Measurements from ENCODE around the gene CALHM4. TPM values are rescaled to one million over a fixed set of nuclear protein-coding genes. Genes with fewer than 3 reads are reported as not detected.
A peak's percentile ranks its signal among the peaks of the same experiment; 100 is the strongest.

The CALHM4 gene
- total RNA-seq, 4 donors from 2014 or later, result not detected

DNA sequence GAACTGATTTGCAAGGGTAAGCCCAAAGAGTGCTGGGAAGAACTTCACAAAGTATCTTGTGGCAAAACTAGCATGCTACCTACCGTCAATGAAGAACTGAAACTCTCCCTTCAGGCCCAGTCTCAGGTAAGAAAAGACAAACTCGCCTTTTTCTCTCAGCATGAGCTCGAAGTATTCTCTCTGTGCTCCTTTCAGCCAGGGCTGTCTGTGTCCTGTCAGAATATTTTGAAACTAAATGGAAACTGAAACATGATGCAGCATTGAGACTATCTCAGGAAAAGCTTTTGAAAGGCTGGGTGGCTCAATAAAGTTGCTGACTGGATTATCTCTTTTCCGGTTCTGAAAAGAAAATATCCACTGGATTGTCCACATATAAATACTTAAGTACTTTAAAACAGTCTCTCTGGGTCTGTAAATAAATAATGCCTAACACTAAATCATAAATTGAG, 41.4 kb upstream of the CALHM4 start:
- intact Hi-C loops (cut with DNase I), result no loop called here
- peak overlapping the region; percentile 40 to 62 (median 51) for H3K4me3 ChIP-seq
- 47% methylated on average over 4 of the region's 4 CpGs for WGBS

DNA sequence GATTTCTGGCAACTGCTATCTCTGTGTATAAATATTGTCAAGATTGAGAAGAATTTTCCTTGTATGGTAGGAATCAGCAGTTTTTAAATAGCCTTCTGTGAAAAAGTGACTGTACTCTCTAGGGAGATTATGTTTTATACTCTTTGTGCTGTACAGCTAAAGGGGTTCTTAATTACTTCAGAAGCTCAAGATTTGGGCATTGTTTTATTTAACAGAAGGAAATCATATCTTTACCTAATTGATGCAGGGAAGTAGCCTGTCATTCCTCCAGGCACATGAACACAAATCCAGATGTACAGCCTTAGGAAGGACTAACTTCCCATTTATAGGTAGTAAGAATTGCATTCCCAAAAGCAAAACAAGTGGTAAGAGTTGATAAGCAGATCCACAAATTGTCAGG, 40.8 kb upstream of the CALHM4 start:
- peak overlapping the region; percentile 75 to 86 (median 84) for H3K27ac ChIP-seq (replicated peaks in 1 of 4)
- intact Hi-C loops (cut with DNase I), result no loop called here
- TF ChIP-seq, protein P1, sequence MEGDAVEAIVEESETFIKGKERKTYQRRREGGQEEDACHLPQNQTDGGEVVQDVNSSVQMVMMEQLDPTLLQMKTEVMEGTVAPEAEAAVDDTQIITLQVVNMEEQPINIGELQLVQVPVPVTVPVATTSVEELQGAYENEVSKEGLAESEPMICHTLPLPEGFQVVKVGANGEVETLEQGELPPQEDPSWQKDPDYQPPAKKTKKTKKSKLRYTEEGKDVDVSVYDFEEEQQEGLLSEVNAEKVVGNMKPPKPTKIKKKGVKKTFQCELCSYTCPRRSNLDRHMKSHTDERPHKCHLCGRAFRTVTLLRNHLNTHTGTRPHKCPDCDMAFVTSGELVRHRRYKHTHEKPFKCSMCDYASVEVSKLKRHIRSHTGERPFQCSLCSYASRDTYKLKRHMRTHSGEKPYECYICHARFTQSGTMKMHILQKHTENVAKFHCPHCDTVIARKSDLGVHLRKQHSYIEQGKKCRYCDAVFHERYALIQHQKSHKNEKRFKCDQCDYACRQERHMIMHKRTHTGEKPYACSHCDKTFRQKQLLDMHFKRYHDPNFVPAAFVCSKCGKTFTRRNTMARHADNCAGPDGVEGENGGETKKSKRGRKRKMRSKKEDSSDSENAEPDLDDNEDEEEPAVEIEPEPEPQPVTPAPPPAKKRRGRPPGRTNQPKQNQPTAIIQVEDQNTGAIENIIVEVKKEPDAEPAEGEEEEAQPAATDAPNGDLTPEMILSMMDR (IDR thresholded peaks at IDR 0.05), result no peak
- no peak for TF ChIP-seq POLR2A (IDR thresholded peaks at IDR 0.05; ENCODE audit: low read depth)
- no peak for TF ChIP-seq POLR2AphosphoS5 (IDR thresholded peaks at IDR 0.05)
- TF ChIP-seq EP300 (IDR thresholded peaks at IDR 0.05), result no peak

More for the DNA sequence above, 41.4 kb upstream of the CALHM4 start:
- TF ChIP-seq POLR2A (IDR thresholded peaks at IDR 0.05; ENCODE audit: low read depth), result no peak
- peaks cover 0 to 18% (median 9%) of the 10 kb centered on the region in 4 donors for H3K36me3 ChIP-seq
- no peak for DNase-seq (ENCODE audit: extremely low spot score)
- H3K9me3 ChIP-seq, result peaks cover 0 to 8% (median 0%) of the 10 kb centered on the region in 4 donors
- peak overlapping the region; percentile 75 to 86 (median 84) for H3K27ac ChIP-seq (replicated peaks in 1 of 4)
- H3K27me3 ChIP-seq, result no peaks in the 10 kb centered on the region
- peaks cover 0 to 23% (median 17%) of the 10 kb centered on the region in 4 donors for H3K4me1 ChIP-seq

GRCh38 chr6:116513224-116513875, 40.2 kb upstream of the CALHM4 start:
- Histone ChIP-seq H3K9me3 (peaks cover 0 to 8% (median 0%) of the 10 kb centered on the region in 4 donors), H3K36me3 (peaks cover 0 to 21% (median 9%) of the 10 kb centered on the region in 4 donors), H3K4me1 (peaks cover 0 to 23% (median 17%) of the 10 kb centered on the region in 4 donors), H3K4me3 (peak overlapping the region; percentile 40 to 62 (median 51)), H3K27me3 (no peaks in the 10 kb centered on the region), H3K27ac (replicated peaks in 1 of 4) (peak overlapping the region in 3 of 4 donors; percentile 40 to 85 (median 75))
- intact Hi-C loops (cut with DNase I), result no loop called here
- no peak for TF ChIP-seq EP300 (IDR thresholded peaks at IDR 0.05)
- TF ChIP-seq, protein P1 (IDR thresholded peaks at IDR 0.05), result no peak
- TF ChIP-seq POLR2AphosphoS5 (IDR thresholded peaks at IDR 0.05), result no peak
- no peak for TF ChIP-seq POLR2A (IDR thresholded peaks at IDR 0.05; ENCODE audit: low read depth)
- WGBS, result 88% methylated on average over 2 of the region's 2 CpGs
- DNase-seq (ENCODE audit: extremely low spot score), result no peak

More for the DNA sequence above, 40.8 kb upstream of the CALHM4 start:
- Histone ChIP-seq H3K4me3 (peak overlapping the region; percentile 40 to 62 (median 51)), H3K27me3 (no peaks in the 10 kb centered on the region), H3K4me1 (peaks cover 0 to 23% (median 17%) of the 10 kb centered on the region in 4 donors), H3K9me3 (peaks cover 0 to 8% (median 0%) of the 10 kb centered on the region in 4 donors), H3K36me3 (peaks cover 0 to 21% (median 9%) of the 10 kb centered on the region in 4 donors)
- DNase-seq (ENCODE audit: extremely low spot score), result no peak

DNA sequence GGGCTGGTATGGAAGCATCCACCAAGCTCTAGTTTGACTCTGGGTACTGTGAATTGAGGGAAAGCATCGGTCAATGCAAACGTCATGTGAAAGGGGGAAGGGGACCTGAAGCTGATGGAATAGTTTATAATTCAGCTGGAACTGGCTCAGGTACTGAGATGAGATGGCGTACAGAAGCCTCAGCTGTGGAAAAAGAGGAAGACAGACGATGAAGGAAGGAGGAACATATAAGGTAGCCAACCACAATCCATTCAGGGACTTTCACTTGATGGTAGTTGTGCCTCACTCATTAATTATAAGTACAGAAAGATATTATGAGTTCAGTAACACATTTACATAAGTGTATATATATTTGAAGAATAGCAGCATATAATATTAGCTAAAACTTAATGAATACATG, 39.4 kb upstream of the CALHM4 start:
- DNase-seq (ENCODE audit: extremely low spot score), result no peak
- no peak for TF ChIP-seq EP300 (IDR thresholded peaks at IDR 0.05)
- no peak for TF ChIP-seq POLR2A (IDR thresholded peaks at IDR 0.05; ENCODE audit: low read depth)
- TF ChIP-seq POLR2AphosphoS5 (IDR thresholded peaks at IDR 0.05), result no peak
- TF ChIP-seq, protein P1 (IDR thresholded peaks at IDR 0.05), result no peak
- H3K9me3 ChIP-seq, result peaks cover 0 to 3% (median 0%) of the 10 kb centered on the region in 4 donors
- peaks cover 0 to 21% (median 9%) of the 10 kb centered on the region in 4 donors for H3K36me3 ChIP-seq
- H3K27ac ChIP-seq (replicated peaks in 1 of 4), result no peak overlapping the region
- H3K4me1 ChIP-seq, result peaks cover 0 to 23% (median 17%) of the 10 kb centered on the region in 4 donors
- no peaks in the 10 kb centered on the region for H3K27me3 ChIP-seq
- intact Hi-C loops (cut with DNase I), result no loop called here
- 80% methylated on average over 4 of the region's 4 CpGs for WGBS
- H3K4me3 ChIP-seq, result peak overlapping the region in 1 of 4 donors; percentile 62

- Histone ChIP-seq H3K27me3 (no peaks in the 10 kb centered on the region), H3K4me1 (peaks cover 0 to 23% (median 17%) of the 10 kb centered on the region in 4 donors), H3K36me3 (peaks cover 0 to 21% (median 9%) of the 10 kb centered on the region in 4 donors), H3K9me3 (no peaks in the 10 kb centered on the region), H3K4me3 (no peak overlapping the region), H3K27ac (replicated peaks in 1 of 4) (no peak overlapping the region)
- DNase-seq (ENCODE audit: extremely low spot score), result no peak
- TF ChIP-seq EP300 (IDR thresholded peaks at IDR 0.05) (no peak), POLR2A (IDR thresholded peaks at IDR 0.05; ENCODE audit: low read depth) (no peak), POLR2AphosphoS5 (IDR thresholded peaks at IDR 0.05) (no peak)
- TF ChIP-seq, protein P1 (IDR thresholded peaks at IDR 0.05), result no peak
- intact Hi-C loops (cut with DNase I), result no loop called here
Observed at GRCh38 chr6:116515141-116515540, 38.4 kb upstream of the CALHM4 start.

Measured in esophagus muscularis mucosa (tissue), 4 donors.